NCI-H2171 (cell line): ENCODE measurements around the gene GSK3A.
"Not testable (repeated sequence)": the region's sequence is repeated elsewhere in the genome, so short reads cannot be mapped to it uniquely, and the experiment has no call there.

Source experiments
- DNase-seq: peaks from one replicate; lab custom pipeline; 2025; lab: John Stamatoyannopoulos, UW

Gene GSK3A

GRCh38 chr19:42268142-42268703 is 25.8 kb upstream of the GSK3A start:
- peak; percentile 99 for DNase-seq

- DNase-seq, result no peak
Measured at GRCh38 chr19:42267644-42268141, 25.3 kb upstream of the GSK3A start.

- DNase-seq, result not testable (repeated sequence)
Measured at GRCh38 chr19:42266928-42267603, 24.7 kb upstream of the GSK3A start.

GRCh38 chr19:42266105-42266504 is 23.7 kb upstream of the GSK3A start:
- DNase-seq, result not testable (repeated sequence)

GRCh38 chr19:42261763-42262162 is 19.4 kb upstream of the GSK3A start:
- DNase-seq, result no peak

- not testable (repeated sequence) for DNase-seq
Measured at GRCh38 chr19:42257842-42258241, 15.4 kb upstream of the GSK3A start.

- peak; percentile 33 for DNase-seq
Measured at GRCh38 chr19:42255766-42256745, 13.7 kb upstream of the GSK3A start.

GRCh38 chr19:42254850-42255765 is 12.7 kb upstream of the GSK3A start, which contains the start of gene ERF:
Gene ERF, minus strand, starts transcription at chr19:42255128. Its CDS starts 129 bp downstream, at chr19:42254999.
- DNase-seq, result peak; percentile 90

GRCh38 chr19:42254089-42254849 is 11.9 kb upstream of the GSK3A start:
- peak; percentile 76 for DNase-seq

GRCh38 chr19:42253245-42254088 is 11.1 kb upstream of the GSK3A start:
- peak; percentile 50 for DNase-seq

- no peak for DNase-seq
Measured at GRCh38 chr19:42252365-42253244, 10.2 kb upstream of the GSK3A start.

GRCh38 chr19:42251572-42252358 is 9.4 kb upstream of the GSK3A start:
- no peak for DNase-seq

GRCh38 chr19:42250666-42251531 is 8.5 kb upstream of the GSK3A start:
- no peak for DNase-seq

- DNase-seq, result no peak
Measured at GRCh38 chr19:42250183-42250665, 7.8 kb upstream of the GSK3A start.

- no peak for DNase-seq
Measured at GRCh38 chr19:42249769-42250168, 7.4 kb upstream of the GSK3A start.

GRCh38 chr19:42249149-42249750 is 6.8 kb upstream of the GSK3A start:
- no peak for DNase-seq
